Bronchial epithelial cell (primary cell): ENCODE measurements around the gene TMEM171. TPM values are rescaled to one million over a fixed set of nuclear protein-coding genes. Genes with fewer than 3 reads are reported as not detected.

ENCODE experiments used
- DNase-seq: peaks from one replicate; pipeline ENCODE4 v3.0.0-alpha.2; 2010; ENCODE audit warnings: low read depth
- FAIRE-seq: peaks from 2 replicates; lab custom pipeline; 2011; peaks lifted over from hg19 to GRCh38; lab: Jason Lieb, UNC
- H3K27me3 ChIP-seq: 2 replicates; pipeline ENCODE4 v1.5.1; 2011; ENCODE audit warnings: low read length; ENCODE audit not compliant: control insufficient read depth, insufficient read depth
- H3K36me3 ChIP-seq: 2 replicates; pipeline ENCODE4 v1.5.1; 2011; ENCODE audit warnings: low read length; ENCODE audit not compliant: control insufficient read depth, insufficient read depth
- H3K4me3 ChIP-seq: 2 replicates; pipeline ENCODE4 v1.5.1; 2011; ENCODE audit warnings: mild to moderate bottlenecking, low read depth, low read length, control low read depth
- total RNA-seq: library from RNA; depleted of rRNA; stranded (reverse); fragments of >200 nt; gene quantifications from 2 replicates; pipeline ENCODE4 v1.2.1, GENCODE V29; 2014
- TF ChIP-seq, protein P1 (sequence below): IDR thresholded peaks from 2 replicates; pipeline ENCODE4 v1.5.1; 2011; ENCODE audit warnings: mild to moderate bottlenecking, moderate library complexity, low read length, control low read depth, inconsistent platforms; ENCODE audit not compliant: insufficient read depth, severe bottlenecking

Gene TMEM171
- total RNA-seq, 1 donor from 2014 or later = 0.26 TPM

GRCh38 chr5:73095564-73096238 is 24.7 kb upstream of the TMEM171 start:
- Histone ChIP-seq H3K27me3 (no peaks in the 10 kb centered on the region), H3K36me3 (no peaks in the 10 kb centered on the region), H3K4me3 (no peak overlapping the region)
- TF ChIP-seq, protein P1, sequence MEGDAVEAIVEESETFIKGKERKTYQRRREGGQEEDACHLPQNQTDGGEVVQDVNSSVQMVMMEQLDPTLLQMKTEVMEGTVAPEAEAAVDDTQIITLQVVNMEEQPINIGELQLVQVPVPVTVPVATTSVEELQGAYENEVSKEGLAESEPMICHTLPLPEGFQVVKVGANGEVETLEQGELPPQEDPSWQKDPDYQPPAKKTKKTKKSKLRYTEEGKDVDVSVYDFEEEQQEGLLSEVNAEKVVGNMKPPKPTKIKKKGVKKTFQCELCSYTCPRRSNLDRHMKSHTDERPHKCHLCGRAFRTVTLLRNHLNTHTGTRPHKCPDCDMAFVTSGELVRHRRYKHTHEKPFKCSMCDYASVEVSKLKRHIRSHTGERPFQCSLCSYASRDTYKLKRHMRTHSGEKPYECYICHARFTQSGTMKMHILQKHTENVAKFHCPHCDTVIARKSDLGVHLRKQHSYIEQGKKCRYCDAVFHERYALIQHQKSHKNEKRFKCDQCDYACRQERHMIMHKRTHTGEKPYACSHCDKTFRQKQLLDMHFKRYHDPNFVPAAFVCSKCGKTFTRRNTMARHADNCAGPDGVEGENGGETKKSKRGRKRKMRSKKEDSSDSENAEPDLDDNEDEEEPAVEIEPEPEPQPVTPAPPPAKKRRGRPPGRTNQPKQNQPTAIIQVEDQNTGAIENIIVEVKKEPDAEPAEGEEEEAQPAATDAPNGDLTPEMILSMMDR = no peak
- DNase-seq = no peak
- no peak for FAIRE-seq

DNA sequence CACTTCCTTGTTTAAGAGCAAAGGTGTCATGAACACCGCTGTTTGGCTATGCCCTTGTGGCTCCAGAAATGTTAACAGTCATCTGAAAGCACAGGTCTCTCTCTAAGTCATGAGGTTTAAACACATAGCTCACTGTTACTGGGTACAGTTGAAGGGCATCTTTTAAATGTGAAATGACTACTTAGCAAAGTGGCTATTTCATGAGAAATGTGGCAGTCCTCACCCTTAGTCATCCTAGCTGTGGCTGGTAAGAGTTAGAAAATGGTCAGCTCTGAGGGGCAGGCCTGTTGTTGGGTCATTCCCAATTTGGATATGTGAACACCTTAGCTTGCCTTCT is 24.2 kb upstream of the TMEM171 start:
- DNase-seq (no peak), FAIRE-seq (no peak)
- TF ChIP-seq, protein P1 = no peak
- H3K36me3 ChIP-seq = no peaks in the 10 kb centered on the region
- no peak overlapping the region for H3K4me3 ChIP-seq
- H3K27me3 ChIP-seq = no peaks in the 10 kb centered on the region

DNA sequence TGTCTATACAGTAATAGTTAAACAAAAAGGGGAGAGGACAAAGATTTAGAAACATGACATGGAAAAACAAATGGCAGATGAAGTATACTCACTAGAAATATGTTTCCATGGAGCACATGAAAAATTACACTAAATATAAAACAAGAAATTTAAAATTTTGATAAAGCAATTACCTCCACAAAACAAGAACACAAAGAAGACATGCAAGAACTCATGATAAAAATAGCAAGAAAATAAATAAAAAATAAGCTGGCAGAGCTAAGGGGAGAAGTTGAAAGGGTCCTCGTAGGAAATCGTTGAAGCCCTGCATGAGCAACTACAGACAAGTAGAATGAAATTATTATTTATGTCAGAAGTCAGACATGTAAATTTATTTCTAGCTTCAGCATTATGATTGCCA is 22.6 kb upstream of the TMEM171 start:
- Histone ChIP-seq H3K4me3 (no peak overlapping the region), H3K27me3 (no peaks in the 10 kb centered on the region), H3K36me3 (no peaks in the 10 kb centered on the region)
- FAIRE-seq (no peak), DNase-seq (no peak)
- TF ChIP-seq, protein P1 = no peak

DNA sequence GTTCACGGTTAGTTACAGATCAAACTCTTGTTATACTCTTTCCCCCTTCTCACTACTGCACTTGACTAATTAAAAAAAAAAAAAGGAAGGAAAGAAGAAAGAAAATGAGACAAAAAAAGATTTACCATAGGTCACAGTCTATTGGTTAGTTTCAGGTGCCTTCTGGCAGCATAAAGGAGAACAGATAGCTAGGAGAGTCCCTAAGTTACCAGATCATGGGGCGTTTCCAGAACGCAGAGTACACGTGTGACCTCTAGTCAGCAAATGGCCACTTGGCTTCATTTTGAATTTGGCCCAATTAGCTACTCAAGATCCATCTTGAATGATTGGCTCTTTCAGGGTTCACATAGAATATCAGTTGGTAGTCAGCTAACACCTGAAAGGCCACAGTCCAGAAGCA is 20.3 kb upstream of the TMEM171 start:
- TF ChIP-seq, protein P1 = no peak
- H3K4me3 ChIP-seq = no peak overlapping the region
- H3K36me3 ChIP-seq = no peaks in the 10 kb centered on the region
- no peak for FAIRE-seq
- no peak for DNase-seq
- no peaks in the 10 kb centered on the region for H3K27me3 ChIP-seq

GRCh38 chr5:73103870-73104299 is 16.5 kb upstream of the TMEM171 start:
- Histone ChIP-seq H3K4me3 (no peak overlapping the region), H3K36me3 (no peaks in the 10 kb centered on the region), H3K27me3 (no peaks in the 10 kb centered on the region)
- FAIRE-seq (no peak), DNase-seq (no peak)
- TF ChIP-seq, protein P1 = no peak

GRCh38 chr5:73104326-73104725 is 16.0 kb upstream of the TMEM171 start:
- DNase-seq (no peak), FAIRE-seq (no peak)
- no peaks in the 10 kb centered on the region for H3K36me3 ChIP-seq
- TF ChIP-seq, protein P1 = no peak
- no peaks in the 10 kb centered on the region for H3K27me3 ChIP-seq
- H3K4me3 ChIP-seq = no peak overlapping the region
